Skeletal muscle satellite cell (primary cell): ENCODE results near the gene UBL3.

ENCODE experiments used
- H3K27me3 ChIP-seq: 2 replicates; pipeline ENCODE4 v1.7.0; 2013; ENCODE audit warnings: low read length; ENCODE audit not compliant: control insufficient read depth, insufficient read depth
- H3K36me3 ChIP-seq: 2 replicates; pipeline ENCODE4 v1.7.0; 2013; ENCODE audit warnings: mild to moderate bottlenecking, control low read depth, low read length; ENCODE audit not compliant: insufficient read depth
- H3K4me1 ChIP-seq: 2 replicates; pipeline ENCODE4 v1.7.0; 2013; ENCODE audit warnings: low read length; ENCODE audit not compliant: control insufficient read depth, insufficient read depth
- H3K4me2 ChIP-seq: 2 replicates; pipeline ENCODE4 v1.7.0; 2013; ENCODE audit warnings: mild to moderate bottlenecking, low read length
- H3K4me3 ChIP-seq: 2 replicates; pipeline ENCODE4 v1.7.0; 2013; ENCODE audit warnings: low read length
- H3K9ac ChIP-seq: 2 replicates; pipeline ENCODE4 v1.7.0; 2013; ENCODE audit warnings: mild to moderate bottlenecking, low read depth, low read length, moderate library complexity
- H3K9me3 ChIP-seq: replicated peaks from 2 replicates; pipeline ENCODE4 v1.7.0; 2013; ENCODE audit warnings: mild to moderate bottlenecking, control low read depth, low read length

Gene UBL3

DNA sequence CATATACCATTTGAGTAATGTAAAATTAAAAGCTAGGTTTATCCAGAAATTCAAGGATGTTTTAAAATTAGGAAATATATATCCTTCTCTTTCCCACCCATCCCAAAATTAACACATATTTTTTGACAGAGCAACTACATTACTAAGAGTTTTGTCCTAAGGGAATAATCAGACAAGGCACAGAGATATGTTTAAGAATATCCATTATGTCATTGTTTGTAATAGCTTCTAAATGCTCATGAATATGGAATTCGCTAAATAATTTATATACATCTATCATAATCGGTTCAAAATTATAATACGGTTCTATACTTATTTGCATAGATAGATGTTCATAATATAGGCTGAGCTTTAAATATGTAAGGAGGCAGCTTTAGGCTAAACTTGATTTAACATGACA is 9.8 kb downstream of the UBL3 start:
- Histone ChIP-seq H3K4me1 (peaks cover 5% of the 10 kb centered on the region), H3K9me3 (no peaks in the 10 kb centered on the region), H3K9ac (no peak overlapping the region), H3K4me3 (no peak overlapping the region), H3K4me2 (no peak overlapping the region), H3K36me3 (no peaks in the 10 kb centered on the region), H3K27me3 (no peaks in the 10 kb centered on the region)

DNA sequence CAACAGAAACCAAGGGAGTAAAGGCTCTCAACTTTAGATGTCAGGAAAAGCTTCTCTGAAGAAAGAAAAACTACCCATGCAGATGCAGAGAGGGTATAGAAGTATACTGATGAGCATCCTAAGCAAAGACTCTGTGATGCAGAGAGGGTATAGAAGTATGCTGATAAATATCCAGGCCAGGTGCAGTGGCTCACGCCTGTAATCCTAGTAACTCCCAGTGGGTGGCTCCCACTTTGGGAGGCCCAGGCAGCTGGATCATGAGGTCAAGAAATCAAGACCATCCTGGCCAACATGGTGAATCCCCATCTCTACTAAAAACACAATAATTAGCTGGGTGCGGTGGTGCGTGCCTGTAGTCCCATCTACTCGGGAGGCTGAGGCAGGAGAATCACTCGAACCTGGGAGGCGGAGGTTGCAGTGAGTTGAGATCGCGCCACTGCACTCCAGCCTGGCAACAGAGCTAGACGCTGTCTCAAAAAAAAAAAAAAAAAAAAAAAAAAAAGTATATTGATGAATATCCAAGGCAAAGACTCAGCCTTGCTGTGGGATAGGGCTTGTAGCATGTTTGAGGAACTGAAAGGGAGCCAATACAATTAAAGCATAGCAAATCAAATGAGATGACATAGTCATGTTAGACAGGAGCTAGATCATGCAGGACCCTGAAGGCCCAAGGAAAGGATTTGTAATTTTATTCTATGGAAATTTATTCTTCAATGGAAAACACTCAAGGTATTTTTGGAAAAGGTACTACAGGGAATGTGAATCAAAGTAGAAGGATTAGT is 14.9 kb downstream of the UBL3 start:
- no peaks in the 10 kb centered on the region for H3K9me3 ChIP-seq
- H3K4me3 ChIP-seq: no peak overlapping the region
- no peak overlapping the region for H3K9ac ChIP-seq
- no peak overlapping the region for H3K4me2 ChIP-seq
- no peaks in the 10 kb centered on the region for H3K36me3 ChIP-seq
- no peaks in the 10 kb centered on the region for H3K4me1 ChIP-seq
- no peaks in the 10 kb centered on the region for H3K27me3 ChIP-seq

DNA sequence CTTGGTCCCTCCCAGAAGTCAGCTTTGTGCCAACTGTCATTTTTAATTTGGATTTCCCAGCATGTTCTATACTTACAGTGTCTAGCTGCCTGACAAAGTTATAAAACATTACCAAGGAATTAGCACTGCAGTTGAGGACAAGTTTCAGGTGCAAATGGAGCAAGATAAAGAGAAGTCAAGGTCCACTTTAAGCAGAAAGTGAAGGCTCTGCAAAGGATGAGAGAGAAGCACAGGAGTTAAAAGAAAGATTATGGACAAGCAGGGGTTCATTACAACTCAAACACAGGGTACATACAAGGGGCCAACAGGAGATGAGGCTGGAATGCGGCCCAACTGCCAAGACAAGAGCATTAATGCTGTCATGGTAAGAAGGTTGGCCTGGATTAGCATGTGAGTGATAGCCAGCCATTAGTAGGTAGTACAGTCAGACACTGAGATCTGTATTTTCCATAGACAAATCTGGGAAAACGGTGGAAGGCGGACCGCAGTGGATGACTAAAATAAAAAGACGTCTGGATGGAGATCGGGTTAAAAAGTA is 17.6 kb downstream of the UBL3 start:
- H3K4me1 ChIP-seq: no peaks in the 10 kb centered on the region
- no peak overlapping the region for H3K4me2 ChIP-seq
- H3K9me3 ChIP-seq: no peaks in the 10 kb centered on the region
- H3K36me3 ChIP-seq: no peaks in the 10 kb centered on the region
- no peaks in the 10 kb centered on the region for H3K27me3 ChIP-seq
- no peak overlapping the region for H3K9ac ChIP-seq
- H3K4me3 ChIP-seq: no peak overlapping the region

DNA sequence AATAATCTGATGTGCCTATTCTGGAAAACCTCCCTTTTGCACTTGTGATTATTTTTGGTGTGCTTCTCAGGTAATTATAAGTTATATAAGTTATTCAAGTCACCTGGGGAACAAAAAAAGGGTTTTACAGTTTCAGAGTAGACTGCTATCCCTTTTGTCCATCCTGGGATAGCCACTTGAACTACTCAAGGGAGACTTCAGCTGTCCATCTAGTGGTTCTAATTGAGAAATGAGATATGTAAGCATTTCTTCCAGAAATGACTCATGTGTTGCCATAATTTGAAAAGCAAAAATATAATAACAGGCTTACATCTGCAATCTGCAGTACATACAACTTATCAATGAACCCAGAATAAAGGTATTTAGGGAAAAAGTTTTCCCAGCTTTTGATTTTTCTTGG is 20.4 kb downstream of the UBL3 start:
- Histone ChIP-seq H3K9ac (no peak overlapping the region), H3K4me3 (no peak overlapping the region), H3K9me3 (no peaks in the 10 kb centered on the region), H3K4me1 (no peaks in the 10 kb centered on the region), H3K27me3 (no peaks in the 10 kb centered on the region), H3K4me2 (no peak overlapping the region), H3K36me3 (no peaks in the 10 kb centered on the region)

DNA sequence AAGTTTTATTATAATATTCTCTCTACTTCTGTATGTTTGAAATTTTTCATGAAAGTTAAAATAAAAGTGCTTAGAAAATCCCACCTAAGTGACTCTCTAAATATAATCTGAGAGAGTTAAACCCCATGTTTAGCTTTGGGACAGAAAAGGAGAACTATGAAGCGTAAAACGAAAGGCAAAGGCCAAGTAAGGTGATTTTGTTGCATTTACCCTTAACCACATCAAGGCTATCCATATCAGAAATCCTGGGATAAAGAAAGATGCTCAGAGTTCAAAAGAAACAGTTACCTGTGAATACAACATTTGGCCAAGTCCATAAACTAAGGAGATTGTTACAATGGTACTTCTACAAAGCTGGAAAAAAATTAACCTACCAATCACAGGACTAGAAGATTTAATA is 31.3 kb downstream of the UBL3 start:
- Histone ChIP-seq H3K9ac (no peak overlapping the region), H3K27me3 (no peaks in the 10 kb centered on the region), H3K4me2 (no peak overlapping the region), H3K4me1 (peaks cover 11% of the 10 kb centered on the region), H3K4me3 (no peak overlapping the region), H3K9me3 (no peaks in the 10 kb centered on the region), H3K36me3 (no peaks in the 10 kb centered on the region)

DNA sequence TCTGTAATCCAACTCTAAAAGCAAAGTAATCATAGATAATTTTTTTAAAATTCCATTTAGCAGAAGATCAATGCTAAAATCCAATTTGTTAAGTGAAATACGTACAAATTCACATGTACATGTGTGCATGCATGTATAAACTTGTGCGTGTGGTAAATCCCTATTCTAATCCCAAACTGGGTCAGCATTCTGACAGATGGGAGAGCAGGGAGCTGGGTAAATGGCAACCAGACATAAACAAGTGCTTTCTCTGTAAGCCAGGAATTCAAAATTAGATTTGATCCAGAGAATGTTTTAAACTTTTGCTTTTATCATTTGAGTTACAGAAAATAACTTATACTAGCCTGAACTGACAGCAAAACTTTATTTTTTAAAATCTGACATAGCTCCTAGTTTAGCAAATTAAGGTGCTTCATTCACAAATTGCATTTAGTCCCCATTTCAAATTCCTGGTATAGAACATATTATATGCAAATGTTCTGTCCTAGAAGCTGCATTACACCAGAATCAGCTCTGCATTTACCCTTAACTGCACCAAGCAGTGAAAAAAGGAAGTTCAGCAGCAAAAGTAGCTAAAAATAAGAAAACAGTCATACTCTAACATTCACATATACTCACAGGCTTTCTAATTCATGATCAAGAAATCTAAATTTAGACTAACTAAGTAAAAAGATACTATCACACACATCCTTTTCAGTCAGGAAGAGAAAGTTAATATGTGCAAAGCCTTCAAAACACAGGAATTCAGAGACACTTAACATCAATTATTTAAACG is 32.6 kb downstream of the UBL3 start:
- H3K9ac ChIP-seq: no peak overlapping the region

DNA sequence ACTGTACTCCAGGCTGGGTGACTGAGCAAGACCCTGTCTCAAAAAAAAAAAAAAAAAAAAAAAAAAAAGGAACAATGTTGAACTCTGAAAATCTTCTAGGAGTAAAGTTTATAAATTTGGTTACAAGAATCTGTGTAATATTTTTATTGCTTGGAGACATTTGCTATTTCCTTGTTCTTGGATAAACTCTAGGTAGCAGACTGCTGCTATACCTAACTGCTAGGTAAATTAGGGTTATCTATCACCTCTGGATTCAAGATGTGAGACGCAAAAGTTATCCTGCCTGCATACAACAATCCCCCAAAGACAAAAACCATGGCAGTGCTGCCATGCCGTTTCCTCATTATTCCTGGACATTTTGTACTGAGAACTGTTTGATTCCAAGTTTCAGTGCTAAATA is 33.7 kb downstream of the UBL3 start:
- Histone ChIP-seq H3K4me1 (peaks cover 11% of the 10 kb centered on the region), H3K27me3 (no peaks in the 10 kb centered on the region), H3K4me3 (no peak overlapping the region), H3K36me3 (no peaks in the 10 kb centered on the region), H3K4me2 (no peak overlapping the region), H3K9me3 (no peaks in the 10 kb centered on the region), H3K9ac (no peak overlapping the region)

More for the DNA sequence above, 32.6 kb downstream of the UBL3 start:
- no peak overlapping the region for H3K4me2 ChIP-seq
- no peak overlapping the region for H3K4me3 ChIP-seq
- no peaks in the 10 kb centered on the region for H3K9me3 ChIP-seq
- no peaks in the 10 kb centered on the region for H3K27me3 ChIP-seq
- H3K36me3 ChIP-seq: no peaks in the 10 kb centered on the region
- peaks cover 11% of the 10 kb centered on the region for H3K4me1 ChIP-seq

DNA sequence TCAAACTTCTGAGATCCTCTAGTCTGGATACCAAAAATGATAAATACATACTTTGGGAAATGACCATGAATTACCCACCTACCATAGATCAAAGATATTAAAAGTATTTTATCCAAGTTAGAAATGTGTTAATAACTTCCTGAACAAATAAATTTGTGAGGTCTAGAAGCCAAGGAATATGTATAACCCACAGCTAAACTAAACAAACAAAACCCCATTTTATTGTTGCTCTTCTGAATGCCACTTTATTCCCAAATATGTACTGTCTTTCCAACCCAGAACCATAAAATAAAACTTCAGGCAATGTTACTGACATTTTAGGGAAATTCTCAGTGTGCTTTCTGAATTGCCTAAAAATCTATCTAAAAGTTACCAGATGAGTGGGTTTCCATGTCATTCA is 35.1 kb downstream of the UBL3 start:
- Histone ChIP-seq H3K27me3 (no peaks in the 10 kb centered on the region), H3K36me3 (no peaks in the 10 kb centered on the region), H3K9me3 (no peaks in the 10 kb centered on the region), H3K9ac (no peak overlapping the region), H3K4me1 (peaks cover 11% of the 10 kb centered on the region), H3K4me2 (no peak overlapping the region), H3K4me3 (no peak overlapping the region)

DNA sequence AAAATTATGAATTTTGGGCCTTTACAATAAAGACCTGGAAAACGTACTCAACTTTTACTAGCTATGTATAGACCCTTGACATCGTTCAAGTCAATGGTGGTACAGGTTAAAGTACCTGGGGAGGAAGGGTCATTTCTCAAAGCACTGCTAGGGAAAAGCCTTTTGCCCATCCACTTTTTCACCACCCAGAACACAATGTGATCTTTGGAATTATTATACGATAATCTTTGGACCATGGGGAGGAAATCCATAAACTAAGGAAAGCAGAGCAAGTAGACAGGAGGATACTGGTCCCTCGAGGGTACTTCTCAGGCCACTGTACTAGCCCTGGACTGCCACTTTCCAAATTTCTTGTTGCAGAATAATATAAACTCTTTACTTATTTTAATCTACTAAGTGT is 39.5 kb downstream of the UBL3 start:
- Histone ChIP-seq H3K27me3 (no peaks in the 10 kb centered on the region), H3K9me3 (no peaks in the 10 kb centered on the region), H3K4me1 (peaks cover 3% of the 10 kb centered on the region), H3K9ac (no peak overlapping the region), H3K36me3 (no peaks in the 10 kb centered on the region), H3K4me2 (no peak overlapping the region), H3K4me3 (no peak overlapping the region)

DNA sequence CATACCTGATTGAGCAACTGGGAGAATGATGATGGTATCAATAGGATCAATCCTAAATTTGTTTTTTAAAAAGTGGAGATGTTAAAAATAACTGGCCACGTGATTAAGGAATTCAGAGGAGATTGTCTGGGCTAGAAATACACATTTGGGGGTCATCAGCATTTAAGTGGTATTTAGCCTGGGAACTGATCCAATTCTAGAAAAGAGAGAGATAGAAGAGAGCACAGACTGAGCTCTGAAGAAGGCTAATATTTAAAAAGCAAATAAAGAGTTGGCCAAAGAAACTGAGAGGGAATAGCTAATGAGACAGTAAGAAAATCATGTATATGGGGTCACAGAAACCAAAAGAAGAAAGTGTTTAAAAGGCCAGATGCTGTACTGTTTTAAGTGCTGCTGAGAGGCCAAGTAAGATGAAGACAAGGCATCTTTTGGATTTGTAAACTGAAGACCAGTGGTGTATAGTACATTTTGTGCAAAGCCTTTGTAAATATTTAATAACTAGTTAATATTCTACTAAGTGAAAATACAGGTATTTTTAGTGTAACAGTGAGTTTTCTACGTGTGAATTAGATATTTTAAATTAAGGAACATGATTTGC is 40.2 kb downstream of the UBL3 start:
- Histone ChIP-seq H3K4me3 (no peak overlapping the region), H3K9me3 (no peaks in the 10 kb centered on the region), H3K4me1 (peaks cover 3% of the 10 kb centered on the region), H3K9ac (no peak overlapping the region), H3K27me3 (no peaks in the 10 kb centered on the region), H3K36me3 (no peaks in the 10 kb centered on the region), H3K4me2 (no peak overlapping the region)

DNA sequence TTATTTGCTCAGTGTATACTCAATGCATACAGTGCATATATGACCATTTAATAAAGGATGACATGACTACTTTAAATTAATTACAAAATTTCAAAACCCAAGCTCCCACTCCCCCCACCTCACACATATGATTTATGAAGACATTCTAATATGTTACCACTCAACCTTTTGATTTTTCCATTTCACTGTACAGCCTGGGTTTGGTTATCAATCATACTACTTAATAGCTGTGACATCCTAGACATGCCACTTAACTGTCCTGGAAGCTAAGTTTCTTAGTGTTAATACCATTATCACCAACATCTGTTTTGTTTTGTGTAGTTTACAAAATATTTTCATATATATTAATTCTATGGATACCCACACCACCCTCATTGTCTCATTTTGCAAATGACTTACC is 42.2 kb downstream of the UBL3 start:
- H3K4me1 ChIP-seq: no peaks in the 10 kb centered on the region
- no peak overlapping the region for H3K4me3 ChIP-seq
- no peaks in the 10 kb centered on the region for H3K9me3 ChIP-seq
- no peak overlapping the region for H3K9ac ChIP-seq
- H3K36me3 ChIP-seq: no peaks in the 10 kb centered on the region
- no peaks in the 10 kb centered on the region for H3K27me3 ChIP-seq
- H3K4me2 ChIP-seq: no peak overlapping the region
